K562 (cell line): ENCODE data around the gene TPR. TPM values are rescaled to one million over a fixed set of nuclear protein-coding genes. Genes with fewer than 3 reads are reported as not detected.

Experiments used
- ATAC-seq: fragments of 200-7000 bp; cut with Tn5 transposase; 3 replicates; pipeline ENCODE4 v1.9.1; 2020; ENCODE audit warnings: moderate library complexity
- BruUV-seq: library from RNA; stranded (reverse); fragments of 400-500 nt; replicated peaks from 2 replicates; lab custom pipeline; 2021; lab: Mats Ljungman, UMichigan
- CTCF ChIA-PET: fragments of 300-600 bp; formaldehyde crosslinking; extraction: SDS; loops from one replicate; lab custom pipeline; 2021; ENCODE audit warnings: low intra/inter-chr PET ratio; lab: Yijun Ruan, JAX
- POLR2A ChIA-PET: fragments of 300-600, 350-650 bp; sonication (Branson Sonifier 250); formaldehyde crosslinking; extraction: SDS; loops from one replicate; lab custom pipeline; 2021; ENCODE audit warnings: antibody characterized with exemption, inconsistent platforms; lab: Yijun Ruan, JAX
- DNase-seq, 4 experiments: peaks; one replicate each; pipeline versions ENCODE4 v3.0.0 to v3.0.0-alpha.2; 2011 to 2018; ENCODE audit warnings: low spot score in 3 of 4, mixed read lengths in 3 of 4; ENCODE audit errors: extremely low read depth in 1 of 4
- FAIRE-seq: peaks from 2 replicates; lab custom pipeline; 2011; peaks lifted over from hg19 to GRCh38; lab: Jason Lieb, UNC
- H2AFZ ChIP-seq: 2 replicates; pipeline ENCODE4 v1.6.0; 2011; ENCODE audit warnings: low read depth, low read length, control low read depth, inconsistent platforms
- H3K27ac ChIP-seq: fragments of 200-600 bp; 3 replicates; pipeline ENCODE4 v1.8.0; 2011; ENCODE audit warnings: low read depth, mild to moderate bottlenecking, control low read depth, inconsistent platforms, low read length, moderate library complexity, mixed read lengths; ENCODE audit errors: extremely low read depth
- H3K27me3 ChIP-seq, 2 experiments: fragments of 300-600 bp in 1 of 2; 2 replicates in 1 of 2; 3 replicates in 1 of 2; pipeline versions ENCODE4 v1.6.0 to v1.8.0; 2011; ENCODE audit warnings: inconsistent platforms in 2 of 2, low read length in 2 of 2, mild to moderate bottlenecking in 1 of 2, mixed read lengths in 1 of 2, moderate library complexity in 1 of 2; ENCODE audit not compliant: control insufficient read depth in 2 of 2, insufficient read depth in 2 of 2
- H3K36me3 ChIP-seq: fragments of 300-600 bp; 3 replicates; pipeline ENCODE4 v1.8.0; 2011; ENCODE audit warnings: mild to moderate bottlenecking, low read length, inconsistent platforms; ENCODE audit not compliant: control insufficient read depth, insufficient read depth
- H3K4me1 ChIP-seq, 2 experiments: fragments of 200-600 bp in 1 of 2; replicated peaks in 1 of 2; 2 replicates in 1 of 2; 3 replicates in 1 of 2; pipeline versions ENCODE4 v1.5.1 to v1.8.0; 2011; ENCODE audit warnings: inconsistent platforms in 2 of 2, low read length in 2 of 2, mild to moderate bottlenecking in 1 of 2, mixed read lengths in 1 of 2, moderate library complexity in 1 of 2; ENCODE audit not compliant: control insufficient read depth in 2 of 2, insufficient read depth in 2 of 2
- H3K4me2 ChIP-seq: 2 replicates; pipeline ENCODE4 v1.6.1; 2011; ENCODE audit warnings: low read length, control low read depth, inconsistent platforms, mixed read lengths; ENCODE audit not compliant: insufficient read depth
- H3K4me3 ChIP-seq: fragments of 200-600 bp; sonication (generic), shearing (Covaris generic); 2 replicates; pipeline ENCODE4 v1.5.1; 2016; ENCODE audit warnings: control low read depth, inconsistent platforms
- H3K79me2 ChIP-seq: fragments of 200-600 bp; 3 replicates; pipeline ENCODE4 v1.8.0; 2011; ENCODE audit warnings: low read length, inconsistent platforms; ENCODE audit not compliant: control insufficient read depth, insufficient read depth
- H3K9ac ChIP-seq, 2 experiments: 2 replicates each; pipeline versions ENCODE4 v1.6.0 to v1.6.1; 2011; ENCODE audit warnings: low read depth in 2 of 2, low read length in 2 of 2, control low read depth in 1 of 2, inconsistent platforms in 1 of 2, mild to moderate bottlenecking in 1 of 2, mixed read lengths in 1 of 2; ENCODE audit not compliant: insufficient read depth in 1 of 2
- H3K9me1 ChIP-seq: one replicate; pipeline ENCODE4 v1.6.0; 2011; ENCODE audit warnings: inconsistent platforms, mild to moderate bottlenecking, low read length, moderate library complexity; ENCODE audit not compliant: control insufficient read depth, insufficient read depth
- H3K9me3 ChIP-seq: replicated peaks from 2 replicates; pipeline ENCODE4 v1.5.1; 2011; ENCODE audit warnings: low read depth, low read length, inconsistent platforms; ENCODE audit not compliant: control insufficient read depth, insufficient read depth
- H4K20me1 ChIP-seq: replicated peaks from 2 replicates; pipeline ENCODE4 v1.6.1; 2011; ENCODE audit warnings: low read length, inconsistent platforms, mixed read lengths; ENCODE audit not compliant: control insufficient read depth, insufficient read depth
- AFF1 ChIP-seq, 2 experiments: fragments of 450-650 bp; IDR thresholded peaks; 2 replicates each; pipeline ENCODE4 v1.6.1; 2018; ENCODE audit warnings: mild to moderate bottlenecking in 2 of 2, low read depth in 1 of 2; ENCODE audit not compliant: partially characterized antibody in 2 of 2
- CBFA2T2 ChIP-seq: fragments of 450-650 bp; conservative IDR thresholded peaks from 2 replicates; pipeline ENCODE4 v1.6.1; 2017; ENCODE audit warnings: mild to moderate bottlenecking
- CBX2 ChIP-seq: fragments of 200-600 bp; sonication (generic); IDR thresholded peaks from one replicate; pipeline ENCODE4 v1.6.1; 2012; ENCODE audit warnings: mild to moderate bottlenecking, low read length, inconsistent platforms; ENCODE audit not compliant: insufficient read depth, poor library complexity, severe bottlenecking
- FOXK1 ChIP-seq: sonication (generic); formaldehyde crosslinking; IDR thresholded peaks from 2 replicates; pipeline ENCODE4 v1.8.0; 2022; ENCODE audit warnings: missing genetic modification reagents, mild to moderate bottlenecking, borderline replicate concordance
- MECOM ChIP-seq: fragments of 250-450 bp; sonication (Bioruptor Pico); IDR thresholded peaks from 2 replicates; pipeline ENCODE4 v1.8.0; 2022; ENCODE audit warnings: inconsistent platforms
- MYBL2 ChIP-seq, 2 experiments: fragments of 450-650 bp in 1 of 2; sonication (generic) in 1 of 2; formaldehyde crosslinking in 1 of 2; IDR thresholded peaks; 2 replicates each; pipeline versions ENCODE4 v1.6.1 to v1.8.1; 2017 to 2022; ENCODE audit warnings: borderline replicate concordance in 1 of 2, inconsistent platforms in 1 of 2, low read depth in 1 of 2, mild to moderate bottlenecking in 1 of 2, missing genetic modification reagents in 1 of 2, moderate library complexity in 1 of 2
- POLR2A ChIP-seq: fragments of 450-650 bp; conservative IDR thresholded peaks from 2 replicates; pipeline ENCODE4 v1.6.1; 2016
- PRDM10 ChIP-seq: fragments of 450-650 bp; IDR thresholded peaks from 2 replicates; pipeline ENCODE4 v1.6.1; 2018; ENCODE audit not compliant: partially characterized antibody
- TAF1 ChIP-seq: IDR thresholded peaks from 2 replicates; pipeline ENCODE4 v1.6.1; 2011; ENCODE audit warnings: mild to moderate bottlenecking, low read length, moderate library complexity; ENCODE audit not compliant: insufficient read depth, control insufficient read depth, severe bottlenecking; ENCODE audit errors: extremely low read depth
- ZNF174 ChIP-seq: fragments of 250-450 bp; sonication (Bioruptor Pico); IDR thresholded peaks from 2 replicates; pipeline ENCODE4 v1.4.0; 2020; ENCODE audit warnings: mild to moderate bottlenecking
- ZNF785 ChIP-seq: fragments of 250-450 bp; sonication (Bioruptor Pico); IDR thresholded peaks from 2 replicates; pipeline ENCODE4 v1.4.0; 2020; ENCODE audit warnings: mild to moderate bottlenecking
- WGBS: fragments of 100-300 bp; shearing (Covaris generic); methylation state at CpG from one replicate; pipeline ENCODE4 v1.1.6; 2016; ENCODE audit warnings: low coverage, mixed read lengths; ENCODE audit not compliant: insufficient coverage; ENCODE audit errors: missing lambda C conversion rate; 5-methylcytosine and 5-hydroxymethylcytosine counted together
- in situ Hi-C: fragments of 300-500 bp; cut with MboI; formaldehyde crosslinking; loops from 4 replicates; pipeline ENCODE4 v1.15.0; 2018; ENCODE audit warnings: inconsistent platforms, mixed read lengths
- intact Hi-C: fragments of 100-400 bp; cut with micrococcal nuclease; formaldehyde crosslinking; loops from 2 replicates; pipeline ENCODE4 v1.14.2; 2022
- polyA plus RNA-seq, 8 experiments: library from polyadenylated mRNA; depleted of rRNA in 4 of 8; stranded (reverse) in 5 of 8; unstranded in 3 of 8; fragments of >200 nt; fragmentation: Nextera tagmentation in 2 of 8; fragmentation: Illumina TruSeq in 1 of 8; extraction: Ambion mirVana in 2 of 8; extraction: Trizol in 1 of 8; gene quantifications; 2 replicates each; pipeline versions ENCODE4 v1.2.1 to v1.2.3, GENCODE V29; 2011 to 2014; ENCODE audit warnings: inconsistent platforms in 1 of 8, missing spikeins in 1 of 8
- total RNA-seq, 7 experiments: library from RNA; depleted of rRNA in 6 of 7; stranded (reverse); fragments of >200 nt in 6 of 7; fragmentation: Illumina TruSeq in 2 of 7; extraction: Trizol in 2 of 7; gene quantifications; 2 replicates each; pipeline versions ENCODE4 v1.2.1 to v1.2.3, GENCODE V29; 2011 to 2021; ENCODE audit warnings: low replicate concordance in 1 of 7

The TPR gene
- total and polyA plus RNA-seq, 9 of the 15 experiments (the other 6 are each of a cell fraction or from before 2014, with no cell fraction given): 48.5 to 167 (median 138) TPM

GRCh38 chr1:186374303-186375151 lies 526 bp downstream of the TPR start:
- no peaks in the 10 kb centered on the region for H3K4me1 ChIP-seq
- H3K36me3 ChIP-seq: peaks cover 50% of the 10 kb centered on the region
- intact Hi-C loops (loop anchor here (1.0 kb wide), 1 partner anchor 612 kb away; no protein-coding TSS in a partner anchor), in situ Hi-C loops (no loop called here)
- H3K4me3 ChIP-seq: peak overlapping the region; percentile 78
- FAIRE-seq: no peak
- TSS peak; percentile 48 for BruUV-seq
- no peaks in the 10 kb centered on the region for H3K9me1 ChIP-seq
- H3K9ac ChIP-seq: peak overlapping the region; percentile 87 to 95
- H3K4me2 ChIP-seq: peak overlapping the region; percentile 89
- ChIA-PET CTCF (no interaction called here), POLR2A (interaction anchor here (0.6 to 1.6 kb wide), 21 partner anchors 8 to 1574 kb away, joined by 3 to 19 read pairs (median 4); no protein-coding TSS in a partner anchor)
- peak; percentile 76 to 82 (median 80) for DNase-seq
- H3K79me2 ChIP-seq: peaks cover 85% of the 10 kb centered on the region
- peak; percentile 60 for ATAC-seq
- peak overlapping the region; percentile 91 for H3K27ac ChIP-seq
- H4K20me1 ChIP-seq: 0 out of 2 replicates have a peak, but pooled peaks cover 7% of the 10 kb centered on the region
- H2AFZ ChIP-seq: peak overlapping the region; percentile 93
- H3K27me3 ChIP-seq: no peaks in the 10 kb centered on the region
- H3K9me3 ChIP-seq: no peaks in the 10 kb centered on the region
- WGBS: under 1% methylated on average over 36 of the region's 37 CpGs
- TF ChIP-seq PRDM10 (no peak), TAF1 (no peak), MYBL2 (IDR thresholded peaks at IDR 0.05; ENCODE audit: low read depth) (no peak), MYBL2 (CRISPR knock-in tag; IDR thresholded peaks at IDR 0.05; ENCODE audit: borderline replicate concordance) (no peak), ZNF174 (CRISPR knock-in tag) (no peak), MECOM (CRISPR knock-in tag) (no peak), AFF1 (IDR thresholded peaks at IDR 0.05; ENCODE audit: low read depth in 1 of 2, partially characterized antibody in 2 of 2) (peak in 1 of 2 experiments; percentile 16), CBX2 (no peak), CBFA2T2 (no peak), FOXK1 (CRISPR knock-in tag) (0 out of 2 replicates have a peak, but pooled peaks have one; percentile 81), POLR2A (peak; percentile 85; the same call in 1 of the 2 replicates), ZNF785 (CRISPR knock-in tag) (no peak)
